SK-N-SH treated with all-trans-retinoic acid at 6 μM for 48 hours (cell line): Measurements from ENCODE around the gene OXNAD1.
"Not testable (repeated sequence)": the region's sequence is repeated elsewhere in the genome, so short reads cannot be mapped to it uniquely, and the experiment has no call there.

Experiments
- ATAC-seq: fragments of 200-7000 bp; cut with Tn5 transposase; 3 replicates; pipeline ENCODE4 v1.9.1; 2020; ENCODE audit warnings: mild to moderate bottlenecking, moderate library complexity
- BACH2 ChIP-seq: fragments of 250-450 bp; sonication (Bioruptor Pico); IDR thresholded peaks from 2 replicates; pipeline ENCODE4 v1.9.0; 2021; ENCODE audit warnings: mild to moderate bottlenecking, borderline replicate concordance
- CREB5 ChIP-seq: fragments of 250-450 bp; sonication (Bioruptor Pico); IDR thresholded peaks from 2 replicates; pipeline ENCODE4 v1.5.1; 2020; ENCODE audit warnings: low read depth, mild to moderate bottlenecking, moderate library complexity
- CSDC2 ChIP-seq: fragments of 250-450 bp; sonication (Bioruptor Pico); IDR thresholded peaks from 2 replicates; pipeline ENCODE4 v1.5.0; 2020; ENCODE audit warnings: mild to moderate bottlenecking, moderate library complexity
- ESRRG ChIP-seq: fragments of 250-450 bp; sonication (Bioruptor Pico); IDR thresholded peaks from 2 replicates; pipeline ENCODE4 v1.6.1; 2021; ENCODE audit warnings: mild to moderate bottlenecking
- ISL1 ChIP-seq: fragments of 250-450 bp; sonication (Bioruptor Pico); IDR thresholded peaks from 2 replicates; pipeline ENCODE4 v2.1.2; 2022; ENCODE audit warnings: mild to moderate bottlenecking, moderate library complexity
- OSR1 ChIP-seq: fragments of 250-450 bp; sonication (Bioruptor Pico); IDR thresholded peaks from 2 replicates; pipeline ENCODE4 v1.8.0; 2022; ENCODE audit warnings: moderate library complexity, mild to moderate bottlenecking, inconsistent platforms
- PATZ1 ChIP-seq: fragments of 250-450 bp; sonication (Bioruptor Pico); IDR thresholded peaks from 2 replicates; pipeline ENCODE4 v1.8.0; 2020; ENCODE audit warnings: mild to moderate bottlenecking, moderate library complexity, borderline replicate concordance
- PPARA ChIP-seq: fragments of 250-450 bp; sonication (Bioruptor Pico); IDR thresholded peaks from 2 replicates; pipeline ENCODE4 v1.5.0; 2020; ENCODE audit warnings: mild to moderate bottlenecking, borderline replicate concordance
- RARB ChIP-seq: fragments of 250-450 bp; sonication (Bioruptor Pico); IDR thresholded peaks from 2 replicates; pipeline ENCODE4 v1.8.0; 2021; ENCODE audit warnings: mild to moderate bottlenecking, moderate library complexity
- SNAI2 ChIP-seq: fragments of 250-450 bp; sonication (Bioruptor Pico); IDR thresholded peaks from 2 replicates; pipeline ENCODE4 v1.5.0; 2020; ENCODE audit warnings: mild to moderate bottlenecking, moderate library complexity
- TCF4 ChIP-seq: fragments of 250-450 bp; sonication (Bioruptor Pico); IDR thresholded peaks from 2 replicates; pipeline ENCODE4 v1.8.0; 2021; ENCODE audit warnings: mild to moderate bottlenecking, moderate library complexity, borderline replicate concordance
- ZC3H10 ChIP-seq: fragments of 250-450 bp; sonication (Bioruptor Pico); IDR thresholded peaks from 2 replicates; pipeline ENCODE4 v1.5.1; 2021; ENCODE audit warnings: mild to moderate bottlenecking, moderate library complexity
- ZFP3 ChIP-seq: fragments of 250-450 bp; sonication (Bioruptor Pico); IDR thresholded peaks from 2 replicates; pipeline ENCODE4 v1.5.0; 2020; ENCODE audit warnings: mild to moderate bottlenecking, moderate library complexity
- ZNF70 ChIP-seq: fragments of 450-650 bp; formaldehyde crosslinking; IDR thresholded peaks from 2 replicates; pipeline ENCODE4 v1.5.0; 2020; ENCODE audit warnings: mild to moderate bottlenecking, moderate library complexity
- TF ChIP-seq, protein P1 (sequence below): fragments of 250-450 bp; sonication (Bioruptor Pico); IDR thresholded peaks from 2 replicates; pipeline ENCODE4 v1.8.0; 2021; ENCODE audit warnings: low read depth, mild to moderate bottlenecking, moderate library complexity, borderline replicate concordance
- TF ChIP-seq, protein P2 (sequence below): fragments of 250-450 bp; sonication (Bioruptor Pico); IDR thresholded peaks from 2 replicates; pipeline ENCODE4 v1.5.0; 2020; ENCODE audit warnings: mild to moderate bottlenecking, moderate library complexity

OXNAD1 gene

DNA sequence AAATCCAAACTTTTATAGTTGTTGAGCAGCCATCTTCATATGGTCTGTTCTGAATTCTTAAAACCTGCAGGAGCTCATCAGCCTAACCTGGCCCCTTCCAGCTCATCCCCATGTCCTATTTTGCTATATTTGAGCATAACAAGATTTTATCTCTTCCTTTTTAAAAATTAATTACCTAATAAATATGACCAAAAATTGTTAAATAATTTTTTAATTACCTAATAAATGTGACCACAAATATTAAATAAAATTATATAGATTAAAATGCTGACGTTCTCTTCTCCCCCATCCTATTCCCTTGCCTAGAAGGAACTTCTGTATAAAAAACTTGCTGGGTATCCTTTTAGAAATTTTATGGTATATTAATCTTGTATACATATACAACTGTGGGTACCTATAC is 43.7 kb downstream of the OXNAD1 start:
- ATAC-seq = no peak
- no peak for TF ChIP-seq ISL1 (CRISPR knock-in tag)
- TF ChIP-seq BACH2 (CRISPR knock-in tag) = no peak
- TF ChIP-seq, protein P1, sequence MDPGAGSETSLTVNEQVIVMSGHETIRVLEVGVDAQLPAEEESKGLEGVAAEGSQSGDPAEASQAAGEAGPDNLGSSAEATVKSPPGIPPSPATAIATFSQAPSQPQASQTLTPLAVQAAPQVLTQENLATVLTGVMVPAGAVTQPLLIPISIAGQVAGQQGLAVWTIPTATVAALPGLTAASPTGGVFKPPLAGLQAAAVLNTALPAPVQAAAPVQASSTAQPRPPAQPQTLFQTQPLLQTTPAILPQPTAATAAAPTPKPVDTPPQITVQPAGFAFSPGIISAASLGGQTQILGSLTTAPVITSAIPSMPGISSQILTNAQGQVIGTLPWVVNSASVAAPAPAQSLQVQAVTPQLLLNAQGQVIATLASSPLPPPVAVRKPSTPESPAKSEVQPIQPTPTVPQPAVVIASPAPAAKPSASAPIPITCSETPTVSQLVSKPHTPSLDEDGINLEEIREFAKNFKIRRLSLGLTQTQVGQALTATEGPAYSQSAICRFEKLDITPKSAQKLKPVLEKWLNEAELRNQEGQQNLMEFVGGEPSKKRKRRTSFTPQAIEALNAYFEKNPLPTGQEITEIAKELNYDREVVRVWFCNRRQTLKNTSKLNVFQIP (CRISPR knock-in tag) = no peak
- no peak for TF ChIP-seq ESRRG (CRISPR knock-in tag)

- TF ChIP-seq CSDC2 (CRISPR knock-in tag) (no peak), ZFP3 (no peak), SNAI2 (CRISPR knock-in tag) (no peak), CREB5 (CRISPR knock-in tag) (no peak), TCF4 (CRISPR knock-in tag) (no peak), PATZ1 (CRISPR knock-in tag) (no peak), PPARA (no peak), ZC3H10 (CRISPR knock-in tag) (no peak)
- TF ChIP-seq, protein P1 (CRISPR knock-in tag) = no peak
- peak; percentile 88 for ATAC-seq
Observed at GRCh38 chr3:16309558-16309957, 44.5 kb downstream of the OXNAD1 start.

- ATAC-seq = not testable (repeated sequence)
Observed at GRCh38 chr3:16310486-16310885, 45.5 kb downstream of the OXNAD1 start.

DNA sequence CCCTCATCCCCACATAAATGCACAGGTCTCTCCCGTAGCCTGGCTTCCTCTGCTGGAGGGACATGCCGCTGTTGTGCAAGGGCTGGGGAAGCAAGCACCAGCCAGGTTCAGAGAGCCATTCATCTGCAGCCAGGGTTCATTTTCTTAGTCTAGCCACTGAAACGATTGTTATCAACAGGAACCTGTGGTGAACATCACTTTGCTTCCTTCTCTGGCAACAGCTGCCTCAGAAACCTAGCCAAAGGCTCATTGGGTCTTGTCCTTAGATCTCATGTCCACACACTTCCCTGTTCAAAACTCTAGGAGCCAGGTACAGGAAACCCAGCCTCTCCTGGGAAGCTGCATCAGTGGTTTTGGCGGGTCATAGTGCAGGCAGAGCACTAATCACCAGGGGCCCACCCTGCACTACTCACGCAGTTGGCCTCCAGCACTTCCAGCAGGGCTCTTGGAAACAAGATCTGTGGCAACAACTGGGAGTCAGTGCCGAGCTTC is 47.0 kb downstream of the OXNAD1 start:
- ATAC-seq = no peak
- TF ChIP-seq ISL1 (CRISPR knock-in tag) = no peak
- no peak for TF ChIP-seq ZNF70
- no peak for TF ChIP-seq TCF4 (CRISPR knock-in tag)
- no peak for TF ChIP-seq PPARA
- no peak for TF ChIP-seq BACH2 (CRISPR knock-in tag)
- TF ChIP-seq RARB (CRISPR knock-in tag) = no peak
- no peak for TF ChIP-seq ZC3H10 (CRISPR knock-in tag)
- no peak for TF ChIP-seq OSR1
- no peak for TF ChIP-seq SNAI2 (CRISPR knock-in tag)
- TF ChIP-seq ESRRG (CRISPR knock-in tag) = no peak
- TF ChIP-seq, protein P2, sequence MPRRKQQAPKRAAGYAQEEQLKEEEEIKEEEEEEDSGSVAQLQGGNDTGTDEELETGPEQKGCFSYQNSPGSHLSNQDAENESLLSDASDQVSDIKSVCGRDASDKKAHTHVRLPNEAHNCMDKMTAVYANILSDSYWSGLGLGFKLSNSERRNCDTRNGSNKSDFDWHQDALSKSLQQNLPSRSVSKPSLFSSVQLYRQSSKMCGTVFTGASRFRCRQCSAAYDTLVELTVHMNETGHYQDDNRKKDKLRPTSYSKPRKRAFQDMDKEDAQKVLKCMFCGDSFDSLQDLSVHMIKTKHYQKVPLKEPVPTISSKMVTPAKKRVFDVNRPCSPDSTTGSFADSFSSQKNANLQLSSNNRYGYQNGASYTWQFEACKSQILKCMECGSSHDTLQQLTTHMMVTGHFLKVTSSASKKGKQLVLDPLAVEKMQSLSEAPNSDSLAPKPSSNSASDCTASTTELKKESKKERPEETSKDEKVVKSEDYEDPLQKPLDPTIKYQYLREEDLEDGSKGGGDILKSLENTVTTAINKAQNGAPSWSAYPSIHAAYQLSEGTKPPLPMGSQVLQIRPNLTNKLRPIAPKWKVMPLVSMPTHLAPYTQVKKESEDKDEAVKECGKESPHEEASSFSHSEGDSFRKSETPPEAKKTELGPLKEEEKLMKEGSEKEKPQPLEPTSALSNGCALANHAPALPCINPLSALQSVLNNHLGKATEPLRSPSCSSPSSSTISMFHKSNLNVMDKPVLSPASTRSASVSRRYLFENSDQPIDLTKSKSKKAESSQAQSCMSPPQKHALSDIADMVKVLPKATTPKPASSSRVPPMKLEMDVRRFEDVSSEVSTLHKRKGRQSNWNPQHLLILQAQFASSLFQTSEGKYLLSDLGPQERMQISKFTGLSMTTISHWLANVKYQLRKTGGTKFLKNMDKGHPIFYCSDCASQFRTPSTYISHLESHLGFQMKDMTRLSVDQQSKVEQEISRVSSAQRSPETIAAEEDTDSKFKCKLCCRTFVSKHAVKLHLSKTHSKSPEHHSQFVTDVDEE (CRISPR knock-in tag) = no peak
- TF ChIP-seq, protein P1 (CRISPR knock-in tag) = no peak
- TF ChIP-seq PATZ1 (CRISPR knock-in tag) = no peak
